Heart left ventricle (tissue), 16 donors: ENCODE data around the gene GALNT13. TPM values are rescaled to one million over a fixed set of nuclear protein-coding genes. Genes with fewer than 3 reads are reported as not detected.

Source experiments
- ATAC-seq, 4 donors: fragments of 200-7000 bp; cut with Tn5 transposase; one replicate each; pipeline ENCODE4 v1.9.1; 2020 to 2022; ENCODE audit warnings: moderate library complexity in 4 of 4, mild to moderate bottlenecking in 3 of 4, moderate number of reproducible peaks in 1 of 4
- DNase-seq, 5 donors: peaks; one replicate each; pipeline ENCODE4 v3.0.0-alpha.2; 2020
- H3K27ac ChIP-seq, 12 donors: fragments of 200-600 bp; sonication (generic) in 4 of 12; one replicate each; pipeline versions ENCODE4 v1.5.0 to v1.8.0; 2016 to 2022; ENCODE audit warnings: mild to moderate bottlenecking in 2 of 12
- H3K27me3 ChIP-seq, 9 donors: fragments of 200-600 bp; sonication (generic) in 2 of 9; one replicate each; pipeline versions ENCODE4 v1.5.1 to v1.8.0; 2016 to 2022; ENCODE audit warnings: mild to moderate bottlenecking in 3 of 9
- H3K36me3 ChIP-seq, 9 donors: fragments of 200-600 bp; sonication (generic) in 2 of 9; one replicate each; pipeline versions ENCODE4 v1.5.0 to v1.8.0; 2018 to 2022; ENCODE audit warnings: mild to moderate bottlenecking in 2 of 9
- H3K4me1 ChIP-seq, 12 donors: fragments of 200-600 bp; sonication (generic) in 4 of 12; one replicate each; pipeline versions ENCODE4 v1.5.0 to v1.8.0; 2016 to 2022; ENCODE audit warnings: mild to moderate bottlenecking in 3 of 12
- H3K4me3 ChIP-seq, 12 donors: fragments of 200-600 bp; sonication (generic) in 4 of 12; one replicate each; pipeline versions ENCODE4 v1.5.0 to v1.8.0; 2017 to 2022; ENCODE audit warnings: mild to moderate bottlenecking in 9 of 12, moderate library complexity in 4 of 12
- H3K9me3 ChIP-seq, 12 donors: fragments of 200-600 bp; sonication (generic) in 4 of 12; one replicate each; pipeline versions ENCODE4 v1.5.0 to v1.8.0; 2016 to 2022; ENCODE audit warnings: mild to moderate bottlenecking in 1 of 12
- POLR2A ChIP-seq, 2 donors: fragments of 450-650 bp; IDR thresholded peaks; one replicate each; pipeline ENCODE4 v1.6.1; 2017; ENCODE audit warnings: antibody characterized with exemption in 2 of 2, mild to moderate bottlenecking in 2 of 2, moderate library complexity in 2 of 2
- WGBS, 4 donors: extraction: QIAGEN DNeasy Blood & Tissue Kit in 2 of 4; methylation state at CpG; one replicate each; pipeline versions ENCODE4 v1.1.5 to v1.1.7; 2013 to 2018; 5-methylcytosine and 5-hydroxymethylcytosine counted together
- intact Hi-C, 10 donors: fragments of 100-400 bp; cut with DNase I; formaldehyde crosslinking; loops; one replicate each; pipeline versions ENCODE4 v1.11.1 to v1.14.2; 2022
- polyA plus RNA-seq, 2 donors: library from polyadenylated mRNA; stranded (reverse); fragments of 200-250 nt; gene quantifications; one replicate each; pipeline ENCODE4 v1.2.3, GENCODE V29; 2013
- total RNA-seq, 9 donors: library from RNA; depleted of rRNA in 2 of 9; stranded (reverse); fragments of >200 nt in 2 of 9; fragmentation: NEBNext Ultra II Directional in 3 of 9; extraction: Animal tissue kit (Norgen Biotek cat#: 25700) in 3 of 9; gene quantifications; one replicate each; pipeline versions ENCODE4 v1.1.0 to v1.2.4, GENCODE V29; 2016 to 2023
- TF ChIP-seq, protein P1 (sequence below), 12 donors: fragments of 200-600 bp; sonication (generic) in 4 of 12; IDR thresholded peaks; one replicate each; pipeline versions ENCODE4 v1.5.0 to v1.8.0; 2018 to 2022; ENCODE audit warnings: antibody characterized with exemption in 12 of 12, mild to moderate bottlenecking in 5 of 12
- donor health status: ischemic (EF 13 %, LVEDD 7.1; RV severe dilation, severe dysfunction).
- donor health status: healthy with polysubstance abuse.
- donor health status: DM: no; HTN: yes; CAD: no.
- donor health status: DM: no; HTN: no; CAD: no.
- donor health status: ischemic (EF 25% LVEDD 6.9; RV normal size, moderate dysfunction).
- donor health status: ischemic (EF 25% LVEDD 5.7; RV mildly dilated, moderate dysfunction).
- donor health status: healthy.
- donor health status: DM: yes; HTN: yes; CAD: no.
- donor health status: ischemic (EF 35%, LVEDD 5.7; RV mildly dilated, moderate dysfunction).
- donor health status: nonischemic (EF 11% LVEDD 7.7; RV severe dilation, severe dysfunction).
- donor health status: DM: yes; HTN: yes; CAD: no.
- donor health status: PGD.
- donor health status: ischemic (EF 29% LVEDD 5.4; RV normal size, mild dysfunction).
- donor health status: nonischemic (EF 23%, LVEDD 6.1; RV moderate dilation, normal function).

Gene GALNT13
- total and polyA plus RNA-seq, 11 donors: 0.11 to 1.5 (median 0.22) TPM; not detected in 3

DNA sequence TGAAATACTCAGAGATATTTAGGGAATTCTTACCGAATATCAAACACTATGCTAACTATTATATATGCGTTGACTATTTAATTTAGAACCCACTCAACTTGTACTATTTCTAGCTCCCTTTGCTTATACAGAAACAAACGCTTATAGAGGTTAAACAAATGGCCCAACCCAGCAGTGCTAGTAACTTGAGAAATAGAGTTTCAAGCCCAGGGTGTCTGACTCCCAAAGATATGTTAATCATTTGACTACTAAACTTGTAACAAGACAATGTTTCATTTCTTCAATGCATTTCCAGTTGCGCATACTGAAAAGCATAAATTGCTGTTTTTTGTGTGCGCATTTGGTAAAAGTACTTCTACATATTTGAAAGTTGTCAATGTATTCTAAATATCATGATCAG lies 310.3 kb downstream of the GALNT13 start:
- Histone ChIP-seq H3K27ac (no peak overlapping the region), H3K36me3 (no peaks in the 10 kb centered on the region), H3K4me1 (no peaks in the 10 kb centered on the region), H3K4me3 (no peak overlapping the region), H3K9me3 (peaks cover 0 to 33% (median 10%) of the 10 kb centered on the region in 12 donors), H3K27me3 (no peaks in the 10 kb centered on the region)
- 92 to 93% (median 92%) methylated on average over 5 of the region's 5 CpGs for WGBS, 4 donors
- DNase-seq: no peak
- TF ChIP-seq POLR2A (IDR thresholded peaks at IDR 0.05): no peak
- TF ChIP-seq, protein P1, sequence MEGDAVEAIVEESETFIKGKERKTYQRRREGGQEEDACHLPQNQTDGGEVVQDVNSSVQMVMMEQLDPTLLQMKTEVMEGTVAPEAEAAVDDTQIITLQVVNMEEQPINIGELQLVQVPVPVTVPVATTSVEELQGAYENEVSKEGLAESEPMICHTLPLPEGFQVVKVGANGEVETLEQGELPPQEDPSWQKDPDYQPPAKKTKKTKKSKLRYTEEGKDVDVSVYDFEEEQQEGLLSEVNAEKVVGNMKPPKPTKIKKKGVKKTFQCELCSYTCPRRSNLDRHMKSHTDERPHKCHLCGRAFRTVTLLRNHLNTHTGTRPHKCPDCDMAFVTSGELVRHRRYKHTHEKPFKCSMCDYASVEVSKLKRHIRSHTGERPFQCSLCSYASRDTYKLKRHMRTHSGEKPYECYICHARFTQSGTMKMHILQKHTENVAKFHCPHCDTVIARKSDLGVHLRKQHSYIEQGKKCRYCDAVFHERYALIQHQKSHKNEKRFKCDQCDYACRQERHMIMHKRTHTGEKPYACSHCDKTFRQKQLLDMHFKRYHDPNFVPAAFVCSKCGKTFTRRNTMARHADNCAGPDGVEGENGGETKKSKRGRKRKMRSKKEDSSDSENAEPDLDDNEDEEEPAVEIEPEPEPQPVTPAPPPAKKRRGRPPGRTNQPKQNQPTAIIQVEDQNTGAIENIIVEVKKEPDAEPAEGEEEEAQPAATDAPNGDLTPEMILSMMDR (IDR thresholded peaks at IDR 0.05): no peak
- intact Hi-C loops: no loop called here
- ATAC-seq: no peak

DNA sequence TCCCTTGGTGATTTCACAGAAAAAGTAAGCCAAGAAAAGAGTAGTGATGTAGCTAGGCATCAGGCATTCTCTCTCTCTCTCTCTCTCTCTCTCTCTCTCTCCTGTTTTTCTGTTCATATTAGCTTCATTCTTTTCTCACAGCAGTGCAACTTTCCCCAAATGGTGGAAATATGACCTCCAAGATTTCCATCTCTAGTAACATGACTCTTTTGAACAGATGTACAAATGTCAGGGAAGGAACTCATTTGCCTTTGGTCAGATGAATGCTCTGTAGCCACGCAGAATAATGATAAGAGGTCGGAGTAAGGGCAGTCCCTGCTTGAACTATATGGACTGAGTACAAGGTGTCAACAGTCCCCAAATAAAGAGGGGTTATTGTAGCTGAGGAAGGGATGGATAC lies 316.2 kb downstream of the GALNT13 start:
- intact Hi-C loops: no loop called here
- ATAC-seq: no peak

DNA sequence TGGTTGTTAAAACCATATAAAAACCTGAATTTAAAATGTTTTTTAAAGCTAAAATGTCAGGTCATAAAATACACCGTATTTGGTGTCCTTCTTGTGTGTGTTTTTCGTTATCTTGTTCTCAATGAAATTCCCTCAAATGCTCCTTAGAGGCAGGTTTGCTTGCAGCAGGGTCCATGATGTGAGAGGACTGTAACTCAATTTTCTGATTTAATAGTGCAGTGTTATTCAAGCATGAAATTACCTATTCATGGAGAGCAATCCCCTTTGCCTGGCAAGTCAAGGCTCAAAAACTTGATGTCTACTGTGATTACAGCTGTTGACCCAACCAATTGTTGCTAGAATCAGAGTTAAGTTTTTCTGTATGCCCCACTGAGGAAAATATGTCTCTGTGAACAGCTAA lies 318.2 kb downstream of the GALNT13 start:
- no peaks in the 10 kb centered on the region for H3K4me1 ChIP-seq
- no peak for TF ChIP-seq POLR2A (IDR thresholded peaks at IDR 0.05)
- TF ChIP-seq, protein P1 (IDR thresholded peaks at IDR 0.05): no peak
- no peak overlapping the region for H3K27ac ChIP-seq
- WGBS, 4 donors: 86 to 90% (median 88%) methylated on average over 2 of the region's 2 CpGs
- peaks cover 0 to 20% (median 7%) of the 10 kb centered on the region in 12 donors for H3K9me3 ChIP-seq
- H3K36me3 ChIP-seq: no peaks in the 10 kb centered on the region
- intact Hi-C loops: no loop called here
- no peak overlapping the region for H3K4me3 ChIP-seq
- no peaks in the 10 kb centered on the region for H3K27me3 ChIP-seq
- DNase-seq (no peak), ATAC-seq (no peak)

More for the DNA sequence above, 316.2 kb downstream of the GALNT13 start:
- 30 to 42% (median 39%) methylated on average over 2 of the region's 2 CpGs for WGBS, 4 donors
- H3K27ac ChIP-seq: no peak overlapping the region
- H3K27me3 ChIP-seq: no peaks in the 10 kb centered on the region
- DNase-seq: no peak
- H3K4me3 ChIP-seq: no peak overlapping the region
- H3K9me3 ChIP-seq: peaks cover 0 to 33% (median 10%) of the 10 kb centered on the region in 12 donors
- no peaks in the 10 kb centered on the region for H3K4me1 ChIP-seq
- no peak for TF ChIP-seq POLR2A (IDR thresholded peaks at IDR 0.05)
- TF ChIP-seq, protein P1 (IDR thresholded peaks at IDR 0.05): no peak
- H3K36me3 ChIP-seq: no peaks in the 10 kb centered on the region

DNA sequence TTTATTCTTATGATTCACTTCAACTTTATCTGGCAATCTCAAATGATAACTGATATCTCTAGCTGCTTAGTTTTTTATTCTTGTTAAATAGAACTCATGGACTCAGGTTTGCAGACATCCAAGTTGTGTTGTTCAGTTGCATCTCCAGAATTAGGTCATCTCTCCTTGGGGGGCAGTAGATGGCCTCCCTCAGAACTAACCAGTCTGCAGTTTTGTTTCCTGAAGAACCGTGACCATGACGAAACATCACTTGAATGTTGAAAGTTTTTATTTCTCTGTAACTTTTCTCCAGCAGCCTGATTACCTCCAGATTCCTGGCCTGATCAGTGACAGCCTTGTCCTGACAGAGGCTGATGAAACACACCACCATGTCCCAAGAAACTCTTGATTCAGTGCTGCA lies 321.5 kb downstream of the GALNT13 start:
- no peak for TF ChIP-seq POLR2A (IDR thresholded peaks at IDR 0.05)
- Histone ChIP-seq H3K27ac (no peak overlapping the region), H3K4me1 (no peaks in the 10 kb centered on the region), H3K36me3 (no peaks in the 10 kb centered on the region), H3K9me3 (no peaks in the 10 kb centered on the region), H3K4me3 (no peak overlapping the region), H3K27me3 (no peaks in the 10 kb centered on the region)
- intact Hi-C loops: no loop called here
- WGBS, 4 donors: 60 to 75% (median 68%) methylated on average over 2 of the region's 2 CpGs
- DNase-seq: no peak
- ATAC-seq: no peak
